ENCODE data around the gene ARHGEF40. TPM values are rescaled to one million over a fixed set of nuclear protein-coding genes. Genes with fewer than 3 reads are reported as not detected.

ARHGEF40 gene
- total and polyA plus RNA-seq, 2 donors (not counting 1 experiment from before 2014, with no cell fraction given) = 1.0 to 1.7 TPM

DNA sequence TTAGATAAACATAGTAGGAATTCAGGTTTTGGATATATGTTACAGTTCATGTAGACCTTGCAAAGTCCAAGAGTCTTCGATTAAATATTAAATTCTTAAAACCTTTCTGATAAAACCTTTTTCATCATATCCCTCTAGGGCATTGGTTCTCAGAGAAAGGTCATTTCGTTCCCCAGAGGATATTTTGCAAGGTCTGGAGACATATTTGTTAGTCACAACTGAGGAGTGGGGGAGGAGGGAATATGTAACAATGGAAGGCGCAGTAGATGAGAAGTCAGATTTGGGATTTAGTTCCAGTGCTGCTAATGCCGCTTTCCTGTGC is 36.0 kb downstream of the ARHGEF40 start:
- no peaks in the 10 kb centered on the region for H3K79me2 ChIP-seq (ENCODE audit: control insufficient read depth, insufficient read depth, low read length)
- WGBS (ENCODE audit: insufficient coverage) = 92% methylated on average over 2 of the region's 4 CpGs
- Mint-ChIP-seq H3K27me3 (peaks cover 7% of the 10 kb centered on the region), H3K4me1 (peaks cover 12% of the 10 kb centered on the region), H3K27ac (no peak overlapping the region), H3K4me3 (no peak overlapping the region), H3K9me3 (ENCODE audit: insufficient read depth) (no peaks in the 10 kb centered on the region)
- peaks cover 12 to 20% of the 10 kb centered on the region in 2 donors for H3K4me1 ChIP-seq (ENCODE audit: control insufficient read depth in 2 of 2, insufficient read depth in 2 of 2, low read length in 2 of 2)
- POLR2A ChIA-PET = no interaction called here
- CTCF ChIA-PET = interaction anchor here (0.6 to 11.8 kb wide), 10 partner anchors 8 to 135 kb away, joined by 3 to 348 read pairs (median 20); partner anchors contain the start of gene ARHGEF40
- peaks cover 0 to 7% (median 2%) of the 10 kb centered on the region in 4 experiments for H3K27me3 ChIP-seq (replicated peaks in 1 of 4; ENCODE audit: control extremely low read depth in 1 of 4, control insufficient read depth in 3 of 4, insufficient read depth in 4 of 4, low read length in 3 of 4)
- ATAC-seq (ENCODE audit: low read depth) (no peak), DNase-seq (no peak)
- H3K36me3 ChIP-seq (replicated peaks in 1 of 2; ENCODE audit: control extremely low read depth in 1 of 2, control insufficient read depth in 1 of 2, extremely low read depth in 1 of 2, insufficient read depth in 2 of 2, low read length in 1 of 2) = no peaks in the 10 kb centered on the region
- H3K4me2 ChIP-seq (replicated peaks; ENCODE audit: low read depth, low read length, poor library complexity, severe bottlenecking) = no peak overlapping the region
- TF ChIP-seq EZH2 (IDR thresholded peaks at IDR 0.05; ENCODE audit: borderline replicate concordance, insufficient read depth, low read depth, low read length, poor library complexity, severe bottlenecking) = no peak
- TF ChIP-seq, protein P1, sequence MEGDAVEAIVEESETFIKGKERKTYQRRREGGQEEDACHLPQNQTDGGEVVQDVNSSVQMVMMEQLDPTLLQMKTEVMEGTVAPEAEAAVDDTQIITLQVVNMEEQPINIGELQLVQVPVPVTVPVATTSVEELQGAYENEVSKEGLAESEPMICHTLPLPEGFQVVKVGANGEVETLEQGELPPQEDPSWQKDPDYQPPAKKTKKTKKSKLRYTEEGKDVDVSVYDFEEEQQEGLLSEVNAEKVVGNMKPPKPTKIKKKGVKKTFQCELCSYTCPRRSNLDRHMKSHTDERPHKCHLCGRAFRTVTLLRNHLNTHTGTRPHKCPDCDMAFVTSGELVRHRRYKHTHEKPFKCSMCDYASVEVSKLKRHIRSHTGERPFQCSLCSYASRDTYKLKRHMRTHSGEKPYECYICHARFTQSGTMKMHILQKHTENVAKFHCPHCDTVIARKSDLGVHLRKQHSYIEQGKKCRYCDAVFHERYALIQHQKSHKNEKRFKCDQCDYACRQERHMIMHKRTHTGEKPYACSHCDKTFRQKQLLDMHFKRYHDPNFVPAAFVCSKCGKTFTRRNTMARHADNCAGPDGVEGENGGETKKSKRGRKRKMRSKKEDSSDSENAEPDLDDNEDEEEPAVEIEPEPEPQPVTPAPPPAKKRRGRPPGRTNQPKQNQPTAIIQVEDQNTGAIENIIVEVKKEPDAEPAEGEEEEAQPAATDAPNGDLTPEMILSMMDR (IDR thresholded peaks at IDR 0.05) = no peak
- H2AFZ ChIP-seq (ENCODE audit: insufficient read depth, low read depth, low read length, poor library complexity, severe bottlenecking) = no peak overlapping the region
- intact Hi-C loops (cut with micrococcal nuclease) = loop anchor here (10.0 kb wide), 1 partner anchor 491 kb away; no protein-coding TSS in a partner anchor
- H3K9me3 ChIP-seq (ENCODE audit: control extremely low read depth in 1 of 3, control insufficient read depth in 2 of 3, insufficient read depth in 1 of 3, low read length in 2 of 3) = no peaks in the 10 kb centered on the region
- no peak overlapping the region for H3K4me3 ChIP-seq (ENCODE audit: control extremely low read depth in 1 of 5, extremely low read depth in 1 of 5, insufficient read depth in 1 of 5, low read depth in 2 of 5, low read length in 4 of 5)
- H3K9ac ChIP-seq (ENCODE audit: low read length) = no peak overlapping the region
- no peaks in the 10 kb centered on the region for H4K20me1 ChIP-seq (ENCODE audit: control insufficient read depth, insufficient read depth, low read length, poor library complexity, severe bottlenecking)
- no peak overlapping the region for H3K27ac ChIP-seq (ENCODE audit: low read length in 2 of 2)

DNA sequence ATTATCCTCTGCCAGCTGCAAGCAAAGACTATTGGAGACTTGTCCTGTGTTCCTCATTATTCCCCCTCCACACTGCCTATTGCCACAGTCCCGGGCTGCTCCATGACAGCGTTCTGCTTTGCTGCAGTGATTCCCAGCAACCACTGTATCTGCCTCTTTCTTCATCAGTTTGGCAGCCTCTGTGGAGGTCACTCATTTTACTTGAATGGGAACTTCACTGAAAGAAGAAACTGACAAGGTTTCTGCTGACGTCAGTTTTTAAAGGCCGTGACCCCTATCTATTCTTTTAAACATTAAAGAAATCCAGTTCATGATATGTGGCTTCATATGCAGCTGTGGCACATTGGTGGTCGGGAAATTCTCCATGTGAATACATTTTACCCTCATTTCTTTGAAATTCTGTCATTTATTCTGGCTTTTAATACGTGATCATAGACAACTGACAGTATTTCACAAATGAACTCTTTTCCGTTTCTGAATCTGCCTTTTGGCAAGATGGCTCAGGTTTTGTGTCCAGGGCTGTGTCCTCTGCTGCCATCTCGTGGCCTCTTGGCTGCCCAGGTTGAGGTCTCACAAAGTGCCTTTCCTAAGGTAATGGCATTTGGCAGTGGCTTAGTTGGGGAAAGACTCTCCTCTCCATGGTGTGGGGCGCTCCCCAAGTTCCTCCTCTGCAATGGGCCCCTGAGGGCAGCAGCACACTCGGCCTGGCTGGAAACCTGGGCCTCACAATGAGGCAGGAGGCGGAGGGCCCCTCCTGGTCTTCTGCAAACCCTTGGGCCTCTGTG is 36.6 kb downstream of the ARHGEF40 start:
- peak overlapping the region; percentile 52 for H2AFZ ChIP-seq (ENCODE audit: insufficient read depth, low read depth, low read length, poor library complexity, severe bottlenecking)
- H3K4me3 Mint-ChIP-seq = peak overlapping the region; percentile 29
- DNase-seq (peak; percentile 77), ATAC-seq (ENCODE audit: low read depth) (no peak)
- peaks cover 12 to 20% of the 10 kb centered on the region in 2 donors for H3K4me1 ChIP-seq (ENCODE audit: control insufficient read depth in 2 of 2, insufficient read depth in 2 of 2, low read length in 2 of 2)
- peak overlapping the region; percentile 48 for H3K4me2 ChIP-seq (replicated peaks; ENCODE audit: low read depth, low read length, poor library complexity, severe bottlenecking)
- H3K27ac ChIP-seq (ENCODE audit: low read length in 2 of 2) = no peak overlapping the region
- no peak overlapping the region for H3K9ac ChIP-seq (ENCODE audit: low read length)
- H3K4me1 Mint-ChIP-seq = peaks cover 12% of the 10 kb centered on the region
- no peak overlapping the region for H3K27ac Mint-ChIP-seq
- no peaks in the 10 kb centered on the region for H3K9me3 Mint-ChIP-seq (ENCODE audit: insufficient read depth)
- intact Hi-C loops (cut with micrococcal nuclease) = loop anchor here (10.0 kb wide), 1 partner anchor 492 kb away; no protein-coding TSS in a partner anchor
- peaks cover 0 to 3% (median under 1%) of the 10 kb centered on the region in 4 experiments for H3K27me3 ChIP-seq (replicated peaks in 1 of 4; ENCODE audit: control extremely low read depth in 1 of 4, control insufficient read depth in 3 of 4, insufficient read depth in 4 of 4, low read length in 3 of 4)
- H3K9me3 ChIP-seq (ENCODE audit: control extremely low read depth in 1 of 3, control insufficient read depth in 2 of 3, insufficient read depth in 1 of 3, low read length in 2 of 3) = no peaks in the 10 kb centered on the region
- no peak for TF ChIP-seq EZH2 (IDR thresholded peaks at IDR 0.05; ENCODE audit: borderline replicate concordance, insufficient read depth, low read depth, low read length, poor library complexity, severe bottlenecking)
- TF ChIP-seq, protein P1 (IDR thresholded peaks at IDR 0.05) = peak; percentile 75
- H4K20me1 ChIP-seq (ENCODE audit: control insufficient read depth, insufficient read depth, low read length, poor library complexity, severe bottlenecking) = no peaks in the 10 kb centered on the region
- WGBS (ENCODE audit: insufficient coverage) = 46% methylated on average over 7 of the region's 11 CpGs
- no peaks in the 10 kb centered on the region for H3K79me2 ChIP-seq (ENCODE audit: control insufficient read depth, insufficient read depth, low read length)
- no peak overlapping the region for H3K4me3 ChIP-seq (ENCODE audit: control extremely low read depth in 1 of 5, extremely low read depth in 1 of 5, insufficient read depth in 1 of 5, low read depth in 2 of 5, low read length in 4 of 5)
- no peaks in the 10 kb centered on the region for H3K36me3 ChIP-seq (replicated peaks in 1 of 2; ENCODE audit: control extremely low read depth in 1 of 2, control insufficient read depth in 1 of 2, extremely low read depth in 1 of 2, insufficient read depth in 2 of 2, low read length in 1 of 2)
- H3K27me3 Mint-ChIP-seq = peaks cover 3% of the 10 kb centered on the region
- ChIA-PET CTCF (interaction anchor here (1.7 to 11.8 kb wide), 7 partner anchors 8 to 92 kb away, joined by 5 to 348 read pairs (median 133); partner anchors contain the start of gene ARHGEF40), POLR2A (no interaction called here)

Data from B cell (primary cell).